Type B pancreatic cell (in vitro differentiated cells): Measurements from ENCODE around the gene MTA2. TPM values are rescaled to one million over a fixed set of nuclear protein-coding genes. Genes with fewer than 3 reads are reported as not detected.
"Not testable (repeated sequence)": the region's sequence is repeated elsewhere in the genome, so short reads cannot be mapped to it uniquely, and the experiment has no call there.

Experiments used
- DNase-seq: peaks from one replicate; pipeline ENCODE4 v3.0.0; 2021; ENCODE audit warnings: mixed read lengths; ENCODE audit not compliant: unreplicated experiment; ENCODE audit errors: extremely low spot score
- H3K27ac Mint-ChIP-seq: 2 replicates; pipeline ENCODE4 v1.8.0; 2021; ENCODE audit warnings: mild to moderate bottlenecking, mixed read lengths
- H3K27me3 Mint-ChIP-seq: 2 replicates; pipeline ENCODE4 v1.8.0; 2021; ENCODE audit warnings: mixed read lengths
- H3K36me3 Mint-ChIP-seq: 2 replicates; pipeline ENCODE4 v1.8.0; 2021; ENCODE audit warnings: mixed read lengths
- H3K4me1 Mint-ChIP-seq: one replicate; pipeline ENCODE4 v1.8.0; 2021; ENCODE audit warnings: mixed read lengths; ENCODE audit not compliant: unreplicated experiment
- H3K4me3 Mint-ChIP-seq: 2 replicates; pipeline ENCODE4 v1.8.0; 2021; ENCODE audit warnings: mild to moderate bottlenecking, mixed read lengths
- H3K9me3 Mint-ChIP-seq: 2 replicates; pipeline ENCODE4 v1.8.0; 2021; ENCODE audit warnings: mixed read lengths
- CTCF ChIP-seq: fragments of 200-600 bp; sonication (generic); conservative IDR thresholded peaks from 2 replicates; pipeline ENCODE4 v1.5.0; 2021; ENCODE audit warnings: antibody characterized with exemption, mild to moderate bottlenecking
- total RNA-seq: library from RNA; stranded (reverse); gene quantifications from 2 replicates; pipeline ENCODE4 v1.2.1, GENCODE V29; 2021; ENCODE audit warnings: low replicate concordance

MTA2 gene
- total RNA-seq, 1 donor from 2014 or later = 152 TPM

- DNase-seq = no peak
- Mint-ChIP-seq H3K27ac (peak overlapping the region; percentile 99), H3K4me3 (peak overlapping the region; percentile 98), H3K36me3 (peaks cover 36% of the 10 kb centered on the region), H3K4me1 (peaks cover 34% of the 10 kb centered on the region), H3K27me3 (no peaks in the 10 kb centered on the region), H3K9me3 (no peaks in the 10 kb centered on the region)
- TF ChIP-seq CTCF = no peak
These were observed 27.1 kb downstream of the MTA2 start for GRCh38 chr11:62574363-62575071.

- Mint-ChIP-seq H3K36me3 (peaks cover 37% of the 10 kb centered on the region), H3K9me3 (no peaks in the 10 kb centered on the region), H3K27ac (peak within 1 kb of the TSS; percentile 99), H3K4me1 (peaks cover 36% of the 10 kb centered on the region), H3K27me3 (no peaks in the 10 kb centered on the region), H3K4me3 (peak within 1 kb of the TSS; percentile 98)
- no peak for TF ChIP-seq CTCF
- peak; percentile 98 for DNase-seq
These were observed 27.9 kb downstream of the MTA2 start, which contains the start of gene EEF1G for GRCh38 chr11:62573592-62574362. TSS of gene EEF1G (minus strand) at chr11:62573891. CDS start at chr11:62573842, 49 bp downstream.

- H3K4me3 Mint-ChIP-seq = peak overlapping the region; percentile 98
- DNase-seq = no peak
- peaks cover 37% of the 10 kb centered on the region for H3K36me3 Mint-ChIP-seq
- H3K27me3 Mint-ChIP-seq = no peaks in the 10 kb centered on the region
- TF ChIP-seq CTCF = no peak
- peak overlapping the region; percentile 99 for H3K27ac Mint-ChIP-seq
- H3K4me1 Mint-ChIP-seq = peaks cover 36% of the 10 kb centered on the region
- H3K9me3 Mint-ChIP-seq = no peaks in the 10 kb centered on the region
These were observed 28.6 kb downstream of the MTA2 start for GRCh38 chr11:62573006-62573591.

DNA sequence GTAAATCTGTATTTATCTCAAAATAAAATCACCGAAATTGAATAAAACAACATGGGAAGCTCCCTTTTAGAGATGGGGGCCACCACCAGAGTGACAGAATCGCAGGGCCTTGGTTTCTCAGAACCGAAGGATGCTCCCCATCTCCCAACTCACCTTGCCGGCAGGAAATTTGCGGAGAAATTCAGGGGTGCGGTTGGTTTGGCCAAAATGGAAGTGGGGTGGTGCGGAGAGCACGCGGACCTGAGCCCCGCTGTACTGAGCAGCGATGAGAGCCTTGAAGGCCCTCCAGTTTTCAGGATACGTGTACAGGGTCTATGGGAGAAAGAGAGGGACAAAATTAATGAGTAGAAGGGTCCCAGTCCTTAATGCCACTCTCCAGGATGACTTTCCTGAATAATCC is 29.2 kb downstream of the MTA2 start:
- H3K4me1 Mint-ChIP-seq = peaks cover 36% of the 10 kb centered on the region
- peak overlapping the region; percentile 99 for H3K27ac Mint-ChIP-seq
- peaks cover 38% of the 10 kb centered on the region for H3K36me3 Mint-ChIP-seq
- no peaks in the 10 kb centered on the region for H3K9me3 Mint-ChIP-seq
- no peak for DNase-seq
- no peaks in the 10 kb centered on the region for H3K27me3 Mint-ChIP-seq
- no peak for TF ChIP-seq CTCF
- H3K4me3 Mint-ChIP-seq = peak overlapping the region; percentile 98

DNA sequence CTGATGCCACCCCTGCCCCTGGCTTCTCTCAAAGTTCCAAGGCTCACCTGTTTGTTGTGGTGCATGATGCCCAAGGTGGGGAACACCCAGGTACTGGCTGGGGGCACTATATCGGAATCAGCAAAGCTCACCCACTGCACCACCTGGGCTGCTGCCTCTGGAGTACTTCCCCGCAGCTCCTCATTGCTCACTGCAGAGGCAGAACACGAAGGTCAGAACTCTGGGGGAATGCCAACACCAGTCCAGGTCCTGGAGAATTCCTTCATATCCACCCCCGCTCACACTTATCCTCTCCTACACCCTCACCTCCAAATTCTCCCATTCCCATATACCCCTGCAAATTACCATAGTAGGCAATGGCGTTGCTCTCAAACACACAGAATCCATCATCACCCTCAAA is 30.2 kb downstream of the MTA2 start:
- not testable (repeated sequence) for H3K9me3 Mint-ChIP-seq, DNase-seq, H3K27ac Mint-ChIP-seq, H3K27me3 Mint-ChIP-seq
- H3K4me1 Mint-ChIP-seq = peaks cover 36% of the 10 kb centered on the region
- peaks cover 41% of the 10 kb centered on the region for H3K36me3 Mint-ChIP-seq
- peak overlapping the region; percentile 65 for H3K4me3 Mint-ChIP-seq

- H3K27me3 Mint-ChIP-seq, H3K9me3 Mint-ChIP-seq, DNase-seq: not testable (repeated sequence)
- Mint-ChIP-seq H3K27ac (peak overlapping the region; percentile 33), H3K4me1 (peaks cover 36% of the 10 kb centered on the region), H3K4me3 (peak overlapping the region; percentile 65), H3K36me3 (peaks cover 44% of the 10 kb centered on the region)
These were observed 30.8 kb downstream of the MTA2 start for GRCh38 chr11:62570903-62571302.
